ENCODE results near the gene CACNG3.

CACNG3 gene

GRCh38 chr16:24357511-24357910 is 101.4 kb downstream of the CACNG3 start:
- no peaks in the 10 kb centered on the region for H3K27me3 ChIP-seq (replicated peaks)
- no peaks in the 10 kb centered on the region for H3K36me3 ChIP-seq (replicated peaks)
- H3K27ac ChIP-seq, result no peak overlapping the region
- DNase-seq, result no peak
- in situ Hi-C loops (cut with HindIII; ENCODE audit: low pct_ligation_motif_present, low sequenced_read_pairs), result no loop called here
- no peak for TF ChIP-seq CTCF (IDR thresholded peaks at IDR 0.05; ENCODE audit: low read depth, low read length, missing control alignments)
- no peak overlapping the region for H3K4me3 ChIP-seq (ENCODE audit: low read depth, low read length)

- no peak for DNase-seq
- no peak overlapping the region for H3K27ac ChIP-seq
- H3K36me3 ChIP-seq (replicated peaks), result no peaks in the 10 kb centered on the region
- no peak overlapping the region for H3K4me3 ChIP-seq (ENCODE audit: low read depth, low read length)
- in situ Hi-C loops (cut with HindIII; ENCODE audit: low pct_ligation_motif_present, low sequenced_read_pairs), result no loop called here
- H3K27me3 ChIP-seq (replicated peaks), result no peaks in the 10 kb centered on the region
- no peak for TF ChIP-seq CTCF (IDR thresholded peaks at IDR 0.05; ENCODE audit: low read depth, low read length, missing control alignments)
Observed at GRCh38 chr16:24358117-24358516, 102.0 kb downstream of the CACNG3 start.

GRCh38 chr16:24359490-24359889 is 103.4 kb downstream of the CACNG3 start:
- no peak for TF ChIP-seq CTCF (IDR thresholded peaks at IDR 0.05; ENCODE audit: low read depth, low read length, missing control alignments)
- H3K4me3 ChIP-seq (ENCODE audit: low read depth, low read length), result no peak overlapping the region
- in situ Hi-C loops (cut with HindIII; ENCODE audit: low pct_ligation_motif_present, low sequenced_read_pairs), result no loop called here

GRCh38 chr16:24360936-24361335 is 104.8 kb downstream of the CACNG3 start:
- Histone ChIP-seq H3K27ac (no peak overlapping the region), H3K36me3 (replicated peaks) (no peaks in the 10 kb centered on the region), H3K4me3 (ENCODE audit: low read depth, low read length) (no peak overlapping the region), H3K27me3 (replicated peaks) (no peaks in the 10 kb centered on the region)
- no peak for DNase-seq
- TF ChIP-seq CTCF (IDR thresholded peaks at IDR 0.05; ENCODE audit: low read depth, low read length, missing control alignments), result no peak
- in situ Hi-C loops (cut with HindIII; ENCODE audit: low pct_ligation_motif_present, low sequenced_read_pairs), result no loop called here

More at GRCh38 chr16:24359490-24359889, 103.4 kb downstream of the CACNG3 start:
- DNase-seq, result no peak
- no peak overlapping the region for H3K27ac ChIP-seq
- H3K27me3 ChIP-seq (replicated peaks), result no peaks in the 10 kb centered on the region
- H3K36me3 ChIP-seq (replicated peaks), result no peaks in the 10 kb centered on the region

- in situ Hi-C loops (cut with HindIII; ENCODE audit: low pct_ligation_motif_present, low sequenced_read_pairs), result no loop called here
Observed at GRCh38 chr16:24364596-24364995, 108.5 kb downstream of the CACNG3 start.

More at GRCh38 chr16:24364596-24364995, 108.5 kb downstream of the CACNG3 start:
- TF ChIP-seq CTCF (IDR thresholded peaks at IDR 0.05; ENCODE audit: low read depth, low read length, missing control alignments), result no peak
- H3K4me3 ChIP-seq (ENCODE audit: low read depth, low read length), result no peak overlapping the region
- H3K27me3 ChIP-seq (replicated peaks), result no peaks in the 10 kb centered on the region
- H3K27ac ChIP-seq, result no peak overlapping the region
- no peak for DNase-seq
- H3K36me3 ChIP-seq (replicated peaks), result no peaks in the 10 kb centered on the region
